Stimulated activated CD4-positive, alpha-beta T cell treated with anti-CD3 and anti-CD28 coated beads, Interleukin-1b, Interleukin-23, amount 100 ng/mL, for 24 hours (primary cell): Measurements from ENCODE around the gene AP4S1.
"Not testable (repeated sequence)": the region's sequence is repeated elsewhere in the genome, so short reads cannot be mapped to it uniquely, and the experiment has no call there.

Experiments
- DNase-seq, 4 experiments: peaks; one replicate each; pipeline ENCODE4 v3.0.0-alpha.2; 2020; ENCODE audit warnings: low read depth in 4 of 4, low spot score in 1 of 4

The AP4S1 gene

DNA sequence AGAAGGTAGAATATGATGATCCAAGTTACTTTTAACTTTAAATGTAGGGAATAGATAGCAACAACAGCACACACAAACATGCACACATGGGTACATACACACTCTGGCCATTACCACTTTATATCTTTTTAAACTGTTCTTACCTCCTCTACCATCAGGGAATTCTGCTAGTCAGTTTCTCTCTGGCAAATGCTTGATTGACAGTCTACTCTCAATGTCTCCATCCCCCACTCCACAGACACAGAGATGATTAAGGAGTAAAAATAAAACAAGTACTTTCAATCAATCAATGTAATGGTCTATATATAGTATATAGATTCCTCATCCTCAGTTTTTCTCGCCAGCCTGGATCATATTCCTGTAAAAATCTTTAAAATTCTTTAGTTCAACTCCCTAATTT lies 16.9 kb downstream of the AP4S1 start:
- no peak for DNase-seq

DNA sequence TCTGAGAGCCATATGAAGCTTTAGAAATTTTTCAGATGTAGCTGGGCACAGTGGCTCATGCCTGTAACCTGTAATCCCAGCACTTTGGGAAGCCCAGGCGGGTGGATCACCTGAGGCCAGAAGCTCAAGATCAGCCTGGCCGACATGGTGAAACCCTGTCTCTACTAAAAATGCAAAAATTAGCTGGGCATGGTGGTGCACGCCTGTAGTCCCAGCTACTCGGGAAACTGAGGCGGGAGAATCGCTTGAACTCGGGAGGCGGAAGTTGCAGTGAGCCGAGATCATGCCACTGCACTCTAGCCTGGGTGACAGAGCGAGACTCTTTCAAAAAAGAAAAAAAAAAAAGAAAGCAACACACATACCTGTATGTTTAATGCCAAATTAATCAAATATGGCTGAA lies 17.4 kb downstream of the AP4S1 start:
- DNase-seq, result not testable (repeated sequence)

DNA sequence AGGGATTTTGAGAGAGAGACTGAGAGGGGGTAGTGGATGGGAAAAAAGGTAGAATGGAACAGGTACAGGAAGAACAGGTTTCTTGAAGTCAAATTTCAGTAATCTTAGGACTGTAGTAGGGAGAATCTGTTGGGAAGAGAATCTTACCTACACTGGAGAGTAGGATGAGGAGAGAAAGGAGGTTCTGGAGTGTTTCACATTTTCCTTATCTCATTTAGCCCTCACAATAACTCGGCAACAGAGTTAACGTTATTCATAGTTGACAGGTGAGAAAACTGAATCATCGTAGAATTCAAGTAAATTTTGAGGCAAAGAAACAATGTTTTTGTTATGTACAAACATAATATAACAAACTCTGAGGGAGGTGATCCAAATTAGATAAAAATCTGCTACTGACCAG lies 17.9 kb downstream of the AP4S1 start:
- no peak for DNase-seq

DNA sequence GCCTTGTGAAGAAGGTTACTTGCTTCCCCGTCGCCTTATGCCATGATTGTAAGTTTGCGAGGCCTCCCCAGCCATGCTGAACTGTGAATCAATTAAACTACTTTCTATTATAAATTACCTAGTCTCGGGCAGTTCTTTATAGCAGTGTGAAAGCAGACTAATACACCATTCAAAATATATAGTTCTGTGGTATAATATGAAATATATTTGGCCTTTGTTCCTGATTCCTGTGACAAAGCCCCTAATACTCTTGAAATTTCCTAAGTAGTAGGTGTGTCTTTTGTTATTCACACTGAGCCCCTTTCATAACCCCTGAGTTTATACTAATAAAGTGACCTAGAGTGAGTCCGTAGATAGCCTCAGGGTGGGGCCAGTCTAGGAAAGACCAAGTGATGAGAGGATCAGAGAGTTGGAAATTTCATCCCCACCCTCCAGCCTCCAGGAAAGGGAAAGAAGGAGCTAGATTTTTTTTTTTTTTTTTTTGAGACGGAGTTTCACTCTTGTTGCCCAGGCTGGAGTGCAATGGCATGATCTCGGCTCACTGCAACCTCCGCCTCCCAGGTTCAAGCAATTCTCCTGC lies 20.1 kb downstream of the AP4S1 start:
- no peak for DNase-seq

DNA sequence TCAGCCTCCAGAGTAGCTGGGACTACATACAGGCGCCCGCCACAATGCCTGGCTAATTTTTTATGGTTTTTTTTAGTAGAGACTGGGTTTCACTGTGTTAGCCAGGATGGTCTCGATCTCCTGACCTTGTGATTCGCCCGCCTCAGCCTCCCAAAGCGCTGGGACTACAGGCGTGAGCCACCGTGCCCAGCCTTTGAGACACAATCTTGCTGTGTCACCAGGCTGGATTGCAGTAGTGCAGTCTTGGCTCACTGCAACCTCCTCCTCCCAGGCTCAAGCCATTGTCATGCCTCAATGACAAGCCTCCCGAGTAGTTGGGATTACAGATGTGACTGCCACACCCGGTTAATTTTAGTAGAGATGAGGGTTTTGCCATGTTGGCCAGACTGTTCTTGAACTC lies 22.1 kb downstream of the AP4S1 start:
- DNase-seq, result no peak

DNA sequence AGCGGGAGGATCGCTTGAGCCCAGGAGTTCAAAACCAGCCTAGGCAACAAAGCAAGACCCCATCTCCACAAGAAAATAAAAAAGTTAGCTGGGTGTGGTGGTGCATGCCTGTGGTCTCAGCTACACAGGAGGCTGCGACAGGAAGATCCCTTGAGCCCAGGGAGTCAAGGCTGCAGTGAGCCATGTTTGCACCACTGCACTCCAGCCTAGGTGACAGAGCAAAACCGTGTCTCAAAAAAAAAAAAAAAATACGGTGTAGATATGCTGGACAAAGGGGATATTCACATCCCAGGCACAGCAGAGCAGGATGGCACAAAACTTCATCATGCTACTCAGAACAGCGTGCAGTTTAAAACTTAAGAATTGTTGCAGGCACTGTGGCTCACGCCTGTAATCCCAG lies 25.6 kb downstream of the AP4S1 start:
- DNase-seq, result no peak

DNA sequence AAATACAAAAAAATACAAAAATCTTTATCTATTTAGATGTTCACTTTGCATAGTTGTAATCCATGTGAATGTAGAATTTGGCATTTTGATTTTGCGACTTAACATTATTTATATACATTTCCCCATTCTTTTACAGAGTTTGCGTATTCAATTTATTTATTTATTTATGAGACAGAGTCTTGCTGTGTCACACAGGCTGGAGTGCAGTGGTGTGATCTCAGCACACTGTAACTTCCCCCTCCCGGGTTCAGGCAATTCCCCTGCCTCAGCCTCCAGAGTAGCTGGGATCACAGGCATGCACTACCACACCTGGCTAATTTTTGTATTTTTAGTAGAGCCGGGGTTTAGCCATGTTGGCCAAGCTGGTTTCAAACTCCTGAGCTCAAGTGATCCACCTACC lies 26.1 kb downstream of the AP4S1 start:
- no peak for DNase-seq

GRCh38 chr14:31052905-31053586 lies 27.6 kb downstream of the AP4S1 start:
- not testable (repeated sequence) for DNase-seq

DNA sequence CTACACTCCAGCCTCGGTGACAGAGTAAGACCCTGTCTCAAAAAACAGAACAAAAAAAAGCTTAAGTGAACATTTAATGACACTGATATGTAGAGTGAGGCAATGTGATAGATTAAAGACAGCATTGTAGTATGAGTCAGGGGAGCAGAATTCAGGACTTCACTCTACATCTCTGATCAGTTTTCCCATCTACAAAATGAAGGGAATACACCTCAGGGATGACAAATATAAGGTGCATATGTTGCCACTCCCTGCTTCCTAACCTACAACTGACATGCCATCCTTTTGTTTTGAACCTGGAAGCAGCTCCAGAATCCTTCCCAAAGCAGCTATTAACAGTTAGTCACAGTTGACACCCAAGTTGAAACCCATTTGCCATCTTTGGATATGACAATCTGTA lies 31.6 kb downstream of the AP4S1 start:
- no peak for DNase-seq

- no peak for DNase-seq
These were observed 32.4 kb downstream of the AP4S1 start for GRCh38 chr14:31057701-31058364.

DNA sequence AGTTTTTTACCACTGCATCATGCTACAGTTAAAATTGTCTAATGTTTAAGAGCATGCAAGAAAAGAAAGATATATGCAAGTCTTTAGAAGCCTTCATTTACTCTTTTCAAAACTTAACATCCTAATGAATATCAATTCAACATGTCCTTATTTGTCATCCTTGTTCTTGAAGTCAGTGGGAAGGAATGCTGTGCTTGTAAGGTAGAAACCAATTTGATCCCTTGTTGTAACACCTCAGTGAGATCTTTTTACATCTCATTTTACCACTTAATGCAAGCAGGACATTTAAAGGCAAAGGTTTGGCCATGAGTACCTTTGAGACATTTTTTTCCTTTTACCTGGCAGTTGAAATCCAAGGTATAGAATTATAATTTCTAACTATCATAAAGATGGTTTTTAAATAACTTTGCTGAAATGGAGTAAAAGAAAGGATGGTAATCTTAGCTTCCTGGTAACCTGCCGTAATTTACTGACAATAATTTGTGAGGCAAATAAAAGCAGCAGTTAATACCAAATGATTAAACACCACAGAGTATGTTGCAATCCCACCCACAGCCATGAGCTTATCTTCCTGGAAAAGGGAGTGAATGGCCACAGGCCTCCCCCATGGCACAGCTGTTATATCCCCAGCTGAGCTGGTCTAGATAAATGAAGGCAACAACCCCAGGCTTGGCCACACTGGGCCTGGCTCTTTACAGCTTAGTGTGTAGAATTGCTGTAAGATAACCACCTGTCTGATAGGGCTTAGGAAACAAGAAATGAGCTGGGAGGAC lies 33.9 kb downstream of the AP4S1 start:
- no peak for DNase-seq

- DNase-seq, result no peak
These were observed 34.9 kb downstream of the AP4S1 start for GRCh38 chr14:31060253-31060875.

DNA sequence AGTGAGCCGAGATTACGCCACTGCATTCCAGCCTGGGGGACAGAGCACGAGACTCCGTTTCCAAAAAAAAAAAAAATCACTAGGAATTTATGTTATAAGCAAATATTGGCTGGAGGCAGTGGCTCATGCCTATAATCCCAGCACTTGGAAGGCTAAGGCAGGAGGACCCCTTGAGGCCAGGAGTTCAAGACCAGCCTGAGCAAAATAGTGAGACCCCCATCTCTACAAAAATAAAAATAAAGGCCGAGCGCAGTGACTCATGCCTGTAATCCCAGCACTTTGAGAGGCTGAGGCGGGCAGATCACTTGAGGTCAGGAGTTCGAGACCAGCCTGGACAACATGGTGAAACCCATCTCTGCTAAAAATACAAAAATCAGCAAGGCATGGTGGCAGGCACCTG lies 37.5 kb downstream of the AP4S1 start:
- DNase-seq, result not testable (repeated sequence)

- no peak for DNase-seq
These were observed 42.8 kb downstream of the AP4S1 start for GRCh38 chr14:31068235-31068634.

DNA sequence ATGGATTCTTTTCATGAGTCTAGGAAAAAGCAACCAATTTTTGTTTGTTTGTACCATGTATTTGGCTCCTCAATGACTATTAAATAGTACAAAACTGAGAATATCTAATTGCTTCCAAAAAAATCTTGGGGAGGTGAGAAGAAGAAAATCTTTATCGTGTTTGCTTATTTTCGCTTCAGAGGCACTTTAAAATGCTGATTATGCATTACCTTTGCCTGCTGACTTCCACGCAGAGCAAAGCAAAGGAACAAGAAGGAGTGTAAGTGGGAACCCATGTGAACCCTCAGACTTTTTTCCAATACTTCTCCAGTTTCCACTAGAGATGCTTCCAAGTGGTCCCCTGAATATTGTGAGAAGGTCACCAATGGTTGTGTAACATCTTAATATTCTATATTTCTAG lies 43.9 kb downstream of the AP4S1 start:
- DNase-seq, result no peak

DNA sequence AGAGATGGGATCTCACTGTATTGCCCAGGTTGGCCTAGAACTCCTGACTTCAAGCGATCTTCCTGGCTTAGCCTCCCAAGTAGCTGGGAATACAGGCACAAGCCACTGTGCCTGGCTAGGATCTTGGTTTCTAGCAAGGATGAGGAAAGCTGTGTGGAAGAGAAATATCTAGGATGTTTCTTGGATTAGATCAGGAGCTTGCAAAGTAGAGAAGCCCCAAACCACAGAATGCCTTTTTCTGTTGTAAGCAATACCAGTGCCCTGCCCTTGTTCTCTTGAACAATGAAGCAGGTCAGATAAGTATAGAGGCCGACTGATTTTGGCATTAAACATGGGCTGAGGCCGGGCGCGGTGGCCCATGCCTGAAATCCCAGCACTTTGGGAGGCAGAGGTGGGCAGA lies 45.0 kb downstream of the AP4S1 start:
- DNase-seq, result no peak

- DNase-seq, result no peak
These were observed 45.7 kb downstream of the AP4S1 start for GRCh38 chr14:31071151-31071550.

DNA sequence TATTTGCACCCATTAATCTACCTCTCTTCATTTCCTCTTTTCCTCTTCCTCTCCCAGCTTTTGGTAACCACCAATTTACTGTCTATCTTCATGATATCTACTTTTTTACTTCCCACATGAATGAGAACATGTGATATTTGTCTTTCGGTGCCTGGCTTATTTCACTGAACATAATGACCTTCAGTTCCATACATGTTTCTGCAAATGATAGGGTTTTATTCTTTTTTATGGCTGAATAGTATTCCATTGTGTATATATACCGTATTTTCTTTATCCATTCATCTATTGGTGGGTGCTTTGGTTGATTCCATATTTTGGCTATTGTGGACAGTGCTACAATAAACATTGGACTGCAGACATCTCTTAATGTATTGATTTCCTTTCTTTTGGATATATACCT lies 49.7 kb downstream of the AP4S1 start:
- no peak for DNase-seq

DNA sequence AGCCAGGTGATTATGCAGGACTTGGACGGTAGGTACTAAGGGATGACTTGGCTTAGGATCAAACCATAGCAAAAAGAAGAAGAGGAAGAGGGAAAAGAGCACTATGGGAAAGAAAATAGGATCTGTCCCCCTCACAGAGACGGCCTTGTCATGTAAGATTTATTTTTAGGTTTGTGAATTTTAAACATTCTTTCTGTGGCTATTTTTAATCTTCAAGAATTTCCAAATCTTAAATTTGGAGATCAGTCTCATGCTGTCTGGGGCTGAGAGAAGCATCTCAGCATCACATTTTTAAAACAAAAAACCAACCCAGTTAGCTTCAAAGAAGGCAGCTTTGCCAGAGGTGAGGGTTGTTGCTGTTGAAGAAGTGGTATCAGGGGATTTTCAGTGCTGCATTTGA lies 53.3 kb downstream of the AP4S1 start:
- no peak for DNase-seq

- DNase-seq, result no peak
These were observed 54.6 kb downstream of the AP4S1 start for GRCh38 chr14:31080056-31080455.

GRCh38 chr14:31080484-31080883 lies 55.0 kb downstream of the AP4S1 start:
- DNase-seq, result no peak

GRCh38 chr14:31083781-31084180 lies 58.3 kb downstream of the AP4S1 start:
- DNase-seq, result no peak
